Stimulated activated CD8-positive, alpha-beta memory T cell treated with anti-CD3 and anti-CD28 coated beads, Interleukin-4, amount 100 ng/mL, for 24 hours (primary cell): ENCODE results near the gene PFKFB4.
"Not testable (repeated sequence)": the region's sequence is repeated elsewhere in the genome, so short reads cannot be mapped to it uniquely, and the experiment has no call there.

Experiments
- DNase-seq: peaks from one replicate; pipeline ENCODE4 v3.0.0-alpha.2; 2020; ENCODE audit warnings: low read depth

Gene PFKFB4

DNA sequence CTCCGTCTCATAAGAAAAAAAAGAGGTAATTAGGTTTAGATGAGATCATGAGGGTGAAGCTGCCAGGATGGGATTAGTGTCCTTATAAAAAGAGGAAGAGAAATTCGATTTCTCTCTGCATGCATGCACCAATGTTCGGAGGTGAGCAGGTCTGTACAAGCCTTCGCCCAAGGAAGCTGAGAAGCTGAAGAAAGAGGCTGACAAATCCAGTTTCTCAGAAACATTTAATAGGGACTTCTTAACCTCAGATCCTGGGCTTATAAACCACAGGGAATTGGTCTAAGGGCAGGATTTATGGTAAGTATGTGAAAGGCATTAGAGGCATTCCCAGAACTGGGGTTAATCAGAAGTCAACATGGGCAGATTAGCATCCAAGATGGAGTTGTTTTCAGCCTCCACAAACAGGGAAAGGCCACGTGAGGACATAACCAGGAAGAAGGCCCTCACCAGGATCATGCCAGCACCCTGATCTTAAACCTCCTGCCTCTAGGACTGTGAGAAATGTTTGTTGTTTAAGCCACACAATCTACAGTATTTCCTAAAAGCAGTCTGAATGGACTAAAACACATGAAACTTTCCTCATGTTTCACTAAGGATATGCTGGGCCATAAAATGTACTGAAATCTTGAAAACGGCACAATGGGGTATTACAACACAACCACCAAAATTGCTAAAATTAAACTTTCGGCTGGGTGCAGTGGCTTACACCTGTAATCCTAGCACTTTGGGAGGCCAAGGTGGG is 64.0 kb downstream of the PFKFB4 start:
- DNase-seq, result no peak

DNA sequence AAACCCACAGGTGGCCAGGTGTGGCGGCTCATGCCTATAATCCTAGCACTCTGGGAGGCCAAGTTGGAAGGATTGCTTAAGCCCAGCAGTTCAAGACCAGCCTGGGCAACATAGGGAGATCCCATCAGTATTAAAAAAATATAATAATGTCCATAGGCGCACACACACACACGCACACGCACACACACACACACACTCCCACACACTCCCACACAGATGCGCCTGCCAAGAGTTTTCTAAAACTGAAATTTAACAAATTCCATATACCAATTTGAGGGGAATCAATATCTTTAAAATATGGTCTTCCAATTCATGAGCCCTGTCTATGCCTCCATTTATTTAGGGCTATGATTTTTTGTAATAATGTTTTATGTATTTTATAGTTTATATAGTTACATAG is 69.7 kb downstream of the PFKFB4 start:
- no peak for DNase-seq

DNA sequence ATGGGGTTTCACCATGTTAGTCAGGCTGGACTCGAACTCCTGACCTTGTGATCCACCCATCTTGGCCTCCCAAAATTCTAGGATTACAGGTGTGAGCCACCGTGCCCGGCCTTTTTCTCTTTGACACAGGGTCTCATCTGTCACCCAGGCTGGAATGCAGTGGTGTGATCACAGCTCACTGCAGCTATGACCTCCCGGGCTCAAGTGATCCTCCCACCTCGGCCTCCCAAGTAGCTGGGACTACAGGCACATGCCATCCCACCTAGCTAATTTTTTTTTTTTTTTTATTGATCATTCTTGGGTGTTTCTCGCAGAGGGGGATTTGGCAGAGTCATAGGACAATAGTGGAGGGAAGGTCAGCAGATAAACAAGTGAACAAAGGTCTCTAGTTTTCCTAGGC is 73.8 kb downstream of the PFKFB4 start:
- not testable (repeated sequence) for DNase-seq

DNA sequence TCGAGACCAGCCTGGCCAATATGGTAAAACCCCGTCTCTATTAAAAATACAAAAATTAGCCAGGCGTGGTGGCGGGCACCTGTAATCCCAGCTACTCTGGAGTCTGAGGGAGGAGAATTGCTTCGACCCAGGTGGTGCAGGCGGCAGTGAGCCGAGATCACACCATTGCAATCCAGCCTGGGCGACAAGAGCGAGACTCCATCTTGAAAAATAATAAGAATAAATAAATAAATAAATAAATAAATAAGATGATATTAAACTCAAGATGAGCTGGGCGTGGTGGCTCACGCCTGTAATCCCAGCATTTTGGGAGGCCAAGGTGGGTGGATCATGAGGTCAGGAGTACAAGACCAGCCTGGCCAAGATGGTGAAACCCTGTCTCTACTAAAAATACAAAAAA is 75.7 kb downstream of the PFKFB4 start:
- DNase-seq, result not testable (repeated sequence)

DNA sequence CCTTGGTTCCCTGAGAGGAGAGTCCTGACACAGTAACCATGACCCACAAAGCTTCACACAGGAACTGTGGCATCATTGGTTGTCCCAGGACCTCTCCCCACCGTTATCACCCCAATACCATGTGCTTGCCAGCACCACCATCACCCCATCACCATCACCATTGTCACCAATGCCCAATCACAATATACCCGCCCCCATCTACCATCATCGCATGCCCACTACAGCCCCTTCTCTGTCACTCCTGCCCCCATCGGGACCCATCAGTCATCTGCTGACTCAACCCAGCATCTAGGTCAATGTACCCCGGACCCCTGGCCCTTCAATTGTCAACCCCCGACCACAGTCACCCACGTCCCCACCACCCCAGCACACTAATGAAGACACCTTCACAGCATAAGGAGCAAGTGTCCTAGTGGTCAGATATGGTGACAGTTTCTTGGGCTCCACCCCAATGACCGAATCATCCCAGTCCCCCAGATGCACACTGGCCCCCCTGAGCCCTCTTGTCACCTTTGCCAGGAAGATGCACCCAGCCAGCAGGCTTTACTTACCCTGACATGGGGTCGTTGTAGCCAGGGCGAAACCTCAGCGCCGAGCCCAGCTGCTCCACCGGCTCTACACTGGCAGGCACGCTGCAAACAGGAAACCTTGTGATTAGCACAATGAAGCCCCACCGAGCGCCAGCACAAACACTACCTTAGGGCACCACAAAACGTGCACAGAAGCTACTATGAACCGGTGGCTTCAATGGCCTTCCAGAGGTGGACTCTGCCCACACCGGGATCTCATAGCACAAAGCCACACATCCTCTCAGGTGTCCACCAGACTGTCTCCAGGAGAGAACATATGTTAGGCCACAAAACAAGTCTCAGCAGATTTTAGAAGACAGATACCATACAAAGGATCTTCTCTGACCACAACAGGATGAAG is 77.7 kb downstream of the PFKFB4 start:
- DNase-seq, result no peak

DNA sequence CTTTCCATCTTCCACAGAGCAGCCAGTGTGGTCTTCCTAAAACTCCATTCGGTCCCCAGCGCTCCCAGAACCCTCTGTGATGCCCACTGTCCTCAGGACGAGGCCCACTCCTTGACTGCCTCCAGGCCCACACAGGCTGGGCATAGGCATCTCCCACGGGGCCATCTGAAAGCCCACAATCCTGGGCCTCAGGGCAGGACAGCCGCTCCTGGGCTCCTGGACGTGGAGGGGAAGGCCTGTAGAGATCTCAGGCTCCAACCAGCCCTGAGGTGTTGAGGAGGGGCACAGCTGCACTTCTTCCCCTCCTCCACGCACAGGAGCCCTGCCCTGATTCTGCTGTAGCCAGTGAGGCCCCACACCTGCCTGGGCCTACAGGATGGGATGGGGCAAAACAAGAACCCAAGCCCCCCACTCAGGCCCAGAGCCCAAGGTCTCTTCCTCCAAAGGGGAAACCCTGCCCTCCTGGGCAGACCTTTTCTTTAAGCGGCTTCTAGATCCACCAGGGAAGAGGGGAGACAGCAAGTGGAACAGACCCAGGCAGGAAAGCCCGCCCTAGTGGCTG is 78.6 kb downstream of the PFKFB4 start:
- no peak for DNase-seq

DNA sequence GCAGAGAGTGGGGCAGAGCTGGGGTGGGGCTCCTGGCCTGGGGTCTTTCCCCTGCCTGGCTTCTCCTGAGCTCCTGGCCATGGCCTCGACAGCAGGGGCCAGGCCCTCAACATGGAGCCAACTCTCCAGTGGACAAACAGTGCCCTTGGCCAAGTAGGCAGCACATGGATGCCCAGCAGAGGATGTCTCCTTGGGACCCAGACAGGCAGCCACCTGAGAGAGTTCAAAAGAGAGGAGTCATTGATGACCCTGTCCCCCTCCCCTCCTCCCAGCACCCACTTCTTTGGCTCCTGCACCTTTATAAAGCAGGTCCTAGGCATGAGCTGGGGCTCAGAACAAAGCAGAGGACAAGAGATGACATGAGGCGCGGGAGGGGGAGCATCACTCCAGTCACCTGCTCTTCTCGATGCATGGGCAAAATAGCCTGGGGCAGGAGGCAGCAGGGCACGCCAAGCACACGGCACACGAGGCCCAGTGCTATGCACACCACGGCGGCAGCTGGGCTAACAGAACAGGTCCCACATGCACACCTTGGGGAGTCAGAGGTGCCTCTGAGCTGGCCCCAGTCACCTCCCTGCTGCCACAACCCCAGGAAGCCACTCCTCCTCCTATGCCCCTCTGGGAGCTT is 80.1 kb downstream of the PFKFB4 start:
- no peak for DNase-seq

DNA sequence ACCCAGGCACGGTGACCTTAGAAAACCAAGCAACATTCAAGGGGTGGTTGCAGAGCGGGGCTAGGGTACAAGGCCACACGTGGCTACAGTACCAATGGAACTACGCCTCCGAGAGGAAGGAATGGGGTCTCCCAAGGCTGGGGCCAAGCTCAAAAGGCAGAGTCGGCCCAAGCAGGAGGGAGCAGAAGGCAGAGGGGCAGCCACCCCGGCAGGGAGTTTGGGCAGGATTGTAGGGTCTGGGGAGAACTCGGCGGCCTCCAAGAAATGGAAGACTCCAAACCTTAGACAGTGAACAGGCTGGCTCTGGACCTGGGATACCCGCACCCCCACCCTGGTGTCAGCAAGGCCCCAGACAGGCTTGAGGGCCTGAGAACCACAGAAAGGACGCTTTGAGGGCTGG is 81.4 kb downstream of the PFKFB4 start:
- no peak for DNase-seq

DNA sequence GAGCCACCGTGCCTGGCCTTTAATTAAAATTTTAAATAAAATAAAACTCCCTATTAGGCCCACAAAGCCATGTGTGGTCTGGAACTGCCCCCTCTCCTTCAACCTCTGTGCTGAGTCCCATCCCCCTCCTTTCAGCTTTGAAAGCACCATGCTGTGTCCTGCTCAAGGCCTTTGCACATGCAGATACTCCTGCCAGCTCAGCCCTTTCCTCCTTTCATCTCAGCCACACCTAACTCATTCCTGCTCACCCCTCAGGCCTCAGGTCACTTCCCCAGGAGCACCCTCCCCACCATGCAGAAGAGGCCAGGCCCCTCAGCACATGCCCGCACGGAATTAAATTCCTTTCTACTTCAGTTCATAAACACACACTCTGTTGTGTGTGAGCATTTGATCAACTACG is 82.0 kb downstream of the PFKFB4 start:
- no peak for DNase-seq

DNA sequence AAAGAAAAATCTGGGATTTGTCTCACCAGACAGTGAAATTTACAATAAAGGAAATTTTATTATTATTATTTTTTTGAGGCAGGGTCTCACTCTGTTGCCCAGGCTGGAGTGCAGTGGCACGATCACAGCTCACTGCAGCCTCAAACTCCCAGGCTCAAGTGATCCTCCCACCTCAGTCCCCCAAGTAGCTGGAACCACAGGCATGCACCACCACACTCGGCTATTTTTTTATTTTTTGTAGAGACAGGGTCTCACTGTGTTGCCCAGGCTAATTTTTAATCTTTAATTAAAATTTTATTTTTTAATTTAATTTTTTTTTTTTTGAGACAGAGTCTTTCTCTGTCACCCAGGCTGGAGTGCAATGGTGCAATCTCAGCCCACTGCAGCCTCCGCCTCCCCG is 82.6 kb downstream of the PFKFB4 start:
- not testable (repeated sequence) for DNase-seq

DNA sequence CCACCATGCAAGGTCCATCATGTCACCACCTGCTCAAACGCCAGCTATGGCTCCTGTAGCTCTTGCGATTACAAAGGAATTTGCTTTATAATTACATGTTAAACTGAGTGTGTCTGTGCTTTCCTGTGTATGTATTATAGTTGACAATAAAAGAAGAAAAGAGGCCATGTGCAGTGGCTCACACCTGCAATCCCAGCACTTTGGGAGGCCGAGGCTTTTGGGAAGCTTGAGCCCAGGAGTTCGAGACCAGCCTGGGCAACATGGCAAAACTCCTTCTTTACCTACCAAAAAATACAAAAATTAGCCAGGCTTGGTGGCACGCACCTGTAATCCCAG is 83.0 kb downstream of the PFKFB4 start:
- DNase-seq, result no peak

DNA sequence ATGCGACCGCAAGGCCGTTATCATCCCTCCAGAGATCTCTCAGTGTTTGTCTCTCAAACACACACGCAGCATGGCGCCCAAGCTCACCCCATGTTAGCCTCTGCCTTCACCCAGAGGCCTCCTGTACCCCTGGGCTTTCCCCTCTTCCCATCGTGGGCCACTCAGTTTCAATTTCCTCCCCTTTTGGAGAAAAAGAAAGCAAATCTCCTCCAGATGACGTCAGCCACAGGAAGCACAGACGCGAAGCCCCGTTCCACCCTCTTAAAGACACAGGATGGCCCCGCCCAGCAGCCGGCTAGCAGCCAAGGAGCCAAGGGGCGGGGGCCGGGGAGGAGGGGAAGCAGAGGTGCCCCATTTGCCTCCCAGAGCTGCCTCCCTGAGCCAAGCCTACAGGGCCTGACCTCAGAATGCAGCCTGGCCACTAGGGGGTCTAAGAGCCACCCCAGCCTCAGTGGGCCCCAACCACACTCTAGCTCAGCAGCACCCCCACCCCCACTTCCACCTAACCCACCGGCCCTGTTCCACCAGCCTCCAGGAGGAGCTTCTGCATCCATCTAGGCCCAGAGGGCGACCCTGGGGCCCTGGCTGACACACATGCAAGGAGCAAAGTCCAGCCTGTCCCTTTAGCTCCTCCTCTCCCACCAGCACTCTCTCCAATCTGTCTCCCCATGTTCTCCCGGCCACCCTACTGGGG is 83.5 kb downstream of the PFKFB4 start:
- DNase-seq, result peak; percentile 88

DNA sequence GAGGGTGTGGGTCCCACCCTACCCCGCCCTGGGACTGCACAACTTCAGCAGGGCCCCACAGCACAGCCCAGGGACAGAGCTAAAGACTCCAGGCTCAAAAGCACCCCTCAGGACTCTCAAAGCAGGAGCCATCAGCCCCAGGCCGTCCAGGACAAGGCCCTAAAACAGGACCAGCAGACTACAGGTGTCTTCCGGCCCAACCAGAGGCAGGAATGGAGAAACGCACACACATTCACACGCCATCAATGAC is 84.0 kb downstream of the PFKFB4 start:
- no peak for DNase-seq

DNA sequence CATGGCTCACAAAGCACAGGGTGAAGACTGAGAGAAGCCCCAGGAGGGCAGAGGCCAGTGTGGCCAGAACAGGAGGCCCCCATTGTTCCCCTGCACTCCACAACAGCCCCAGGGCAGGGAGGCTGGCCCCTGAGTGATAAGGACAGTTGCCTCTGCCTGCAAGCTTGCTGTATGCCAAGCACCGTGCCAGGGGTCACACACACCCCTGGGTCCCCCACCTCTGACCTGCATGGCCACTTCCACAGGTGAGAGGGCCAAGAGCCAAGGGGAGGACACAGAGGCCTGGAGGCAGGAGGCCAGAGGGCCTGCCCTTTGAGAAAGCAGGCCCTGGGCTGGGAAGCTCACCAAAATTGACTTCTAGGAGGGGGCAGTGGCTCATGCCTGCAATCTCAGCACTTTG is 86.3 kb downstream of the PFKFB4 start:
- DNase-seq, result no peak

DNA sequence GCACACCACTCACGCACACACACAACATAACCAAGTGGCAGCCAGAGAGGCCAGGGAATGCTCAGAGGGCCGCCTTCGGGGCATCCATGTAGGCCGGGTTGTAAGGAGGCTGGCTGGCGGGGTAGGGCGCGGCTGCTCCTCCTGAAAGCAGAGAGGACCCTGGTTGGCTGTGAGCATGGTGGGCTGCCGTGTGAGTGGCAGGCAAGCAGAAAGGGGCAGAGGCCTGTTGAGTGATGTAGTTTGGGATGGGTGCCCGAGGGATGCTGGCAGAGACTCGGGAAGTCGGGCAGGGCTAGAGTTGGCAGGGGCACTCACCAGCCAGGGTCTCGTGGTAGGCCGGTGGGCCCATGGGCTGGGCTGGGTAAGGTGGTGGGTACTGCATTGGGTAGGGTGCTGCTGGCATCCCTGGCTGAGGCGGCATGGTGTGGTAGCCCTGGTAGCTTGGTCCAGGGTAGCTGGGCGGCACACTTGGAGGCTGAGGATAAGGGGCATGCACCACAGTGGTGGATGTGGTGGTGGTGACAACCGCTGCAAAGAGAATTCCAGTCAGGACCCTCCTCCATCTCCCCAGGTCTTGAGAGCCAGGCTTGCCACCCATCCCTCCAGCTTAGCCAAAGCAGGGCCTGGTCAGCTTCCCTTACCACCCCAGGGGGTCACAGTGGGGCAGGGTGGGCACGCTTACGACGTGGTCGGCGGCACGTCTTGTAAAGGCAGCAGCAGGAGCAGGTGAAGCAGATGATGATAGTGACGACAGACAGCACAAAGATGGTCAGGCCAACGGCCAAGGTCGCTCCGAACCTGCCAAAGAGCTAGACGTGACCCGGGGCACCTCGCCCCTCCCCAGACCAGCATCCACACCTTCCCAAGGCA is 87.3 kb downstream of the PFKFB4 start:
- no peak for DNase-seq

DNA sequence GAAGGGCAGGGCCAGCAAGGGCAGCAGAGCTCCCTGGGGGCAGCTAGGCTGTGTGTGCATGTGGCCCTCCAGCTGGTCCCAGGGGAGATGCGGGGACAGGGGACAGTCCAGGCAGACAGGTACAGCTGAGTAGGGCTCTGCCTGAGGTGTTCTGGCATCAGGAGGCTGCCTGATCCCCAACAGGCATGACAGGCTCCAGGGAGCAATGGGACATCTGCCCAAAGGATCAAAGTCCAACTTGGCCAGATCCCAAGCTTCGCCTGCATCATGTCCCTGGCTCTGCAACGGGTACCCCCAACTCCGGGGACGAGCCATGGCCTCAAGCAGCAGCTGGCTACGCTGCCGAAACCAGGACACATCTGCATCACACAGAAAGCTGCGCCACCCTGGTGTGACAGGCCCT is 88.3 kb downstream of the PFKFB4 start:
- no peak for DNase-seq
